Measurements from ENCODE around the gene LEFTY1.
A peak's percentile ranks its signal among the peaks of the same experiment; 100 is the strongest.

LEFTY1 gene

DNA sequence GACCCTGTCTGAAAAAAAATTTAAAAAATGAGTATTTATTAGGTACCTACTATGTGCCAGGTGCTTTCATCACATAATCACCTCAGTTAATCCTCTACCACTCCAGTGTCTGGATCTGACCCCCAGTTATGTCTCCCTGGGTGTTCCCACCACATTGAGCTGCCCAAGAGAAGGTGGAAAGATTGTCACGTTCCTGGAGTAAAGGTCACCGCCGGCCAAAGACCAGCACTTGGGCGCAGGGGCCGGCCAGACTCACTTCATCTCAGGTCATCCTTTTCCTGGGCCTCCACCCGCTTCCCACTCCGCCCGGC lies 34.4 kb upstream of the LEFTY1 start:
- Mint-ChIP-seq H3K36me3 (peaks cover 12% of the 10 kb centered on the region), H3K4me1 (peaks cover 5% of the 10 kb centered on the region)

DNA sequence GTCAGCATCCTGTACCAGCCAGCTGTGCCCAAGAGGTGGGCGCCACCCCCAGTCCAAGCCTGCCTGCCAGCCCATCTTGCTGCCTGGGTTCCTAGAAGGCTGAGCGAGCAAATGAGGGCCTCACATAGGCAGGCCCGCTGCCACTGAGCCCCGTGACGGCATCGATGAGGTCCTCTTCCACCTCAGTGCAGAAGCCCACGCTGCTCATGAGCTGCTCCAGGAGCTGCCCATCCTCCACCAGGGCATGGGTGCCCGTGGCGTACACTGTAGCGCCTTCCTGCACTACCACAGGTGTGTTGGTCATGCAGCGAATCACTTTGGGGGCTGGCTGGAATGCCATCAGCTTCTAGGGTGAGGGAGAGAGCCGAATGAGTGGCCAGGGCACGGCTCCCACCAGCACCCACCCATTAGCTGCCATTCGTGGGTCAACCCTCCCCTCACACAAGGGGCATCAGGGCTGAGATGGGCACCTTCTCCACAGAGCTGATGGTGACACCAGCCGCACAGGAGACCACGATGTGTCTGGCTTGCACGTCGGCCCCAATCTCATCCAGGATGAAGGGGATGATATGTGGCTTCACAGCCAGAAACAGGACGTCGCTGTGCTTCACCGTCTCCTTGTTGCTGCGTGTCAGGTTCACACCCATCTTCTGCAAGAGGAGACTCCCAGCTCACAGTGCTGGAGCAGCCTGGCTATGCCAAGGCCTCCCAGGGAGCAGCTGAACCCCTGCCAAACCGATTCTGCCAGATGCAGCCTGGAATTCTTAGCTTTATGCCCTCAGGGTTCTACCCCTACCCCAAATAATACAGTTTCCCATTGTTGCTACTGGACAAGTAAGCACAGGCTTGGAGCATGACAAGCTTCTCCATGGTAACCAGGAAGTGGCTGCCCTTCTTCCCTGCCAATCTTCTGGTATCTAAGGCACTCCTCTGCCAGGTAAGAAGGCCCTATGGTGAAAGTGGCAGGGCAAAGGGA lies 33.1 kb upstream of the LEFTY1 start:
- Mint-ChIP-seq H3K27me3 (no peaks in the 10 kb centered on the region), H3K4me3 (peak overlapping the region; percentile 61), H3K27ac (peak overlapping the region; percentile 38), H3K9me3 (no peaks in the 10 kb centered on the region), H3K4me1 (peaks cover 5% of the 10 kb centered on the region), H3K36me3 (peaks cover 19% of the 10 kb centered on the region)
- ATAC-seq (ENCODE audit: low read depth) = no peak
- no peak for DNase-seq (ENCODE audit: low spot score in 2 of 2)

More for the DNA sequence above, 34.4 kb upstream of the LEFTY1 start:
- peak overlapping the region; percentile 95 for H3K27ac Mint-ChIP-seq
- DNase-seq (ENCODE audit: low spot score in 2 of 2) (no peak), ATAC-seq (ENCODE audit: low read depth) (no peak)
- H3K27me3 Mint-ChIP-seq = no peaks in the 10 kb centered on the region
- no peaks in the 10 kb centered on the region for H3K9me3 Mint-ChIP-seq
- H3K4me3 Mint-ChIP-seq = peak overlapping the region; percentile 97

- DNase-seq (ENCODE audit: low spot score in 2 of 2) = no peak
- Mint-ChIP-seq H3K27ac (no peak overlapping the region), H3K27me3 (no peaks in the 10 kb centered on the region), H3K9me3 (no peaks in the 10 kb centered on the region), H3K36me3 (peaks cover 21% of the 10 kb centered on the region), H3K4me3 (no peak overlapping the region), H3K4me1 (peaks cover 5% of the 10 kb centered on the region)
- no peak for ATAC-seq (ENCODE audit: low read depth)
Observed at GRCh38 chr1:225919906-225920305, 31.0 kb upstream of the LEFTY1 start.

- Mint-ChIP-seq H3K4me1 (peaks cover 5% of the 10 kb centered on the region), H3K27me3 (no peaks in the 10 kb centered on the region), H3K27ac (no peak overlapping the region), H3K4me3 (no peak overlapping the region), H3K9me3 (no peaks in the 10 kb centered on the region), H3K36me3 (peaks cover 21% of the 10 kb centered on the region)
- no peak for ATAC-seq (ENCODE audit: low read depth)
- no peak for DNase-seq (ENCODE audit: low spot score in 2 of 2)
Observed at GRCh38 chr1:225918280-225918679, 29.3 kb upstream of the LEFTY1 start.

DNA sequence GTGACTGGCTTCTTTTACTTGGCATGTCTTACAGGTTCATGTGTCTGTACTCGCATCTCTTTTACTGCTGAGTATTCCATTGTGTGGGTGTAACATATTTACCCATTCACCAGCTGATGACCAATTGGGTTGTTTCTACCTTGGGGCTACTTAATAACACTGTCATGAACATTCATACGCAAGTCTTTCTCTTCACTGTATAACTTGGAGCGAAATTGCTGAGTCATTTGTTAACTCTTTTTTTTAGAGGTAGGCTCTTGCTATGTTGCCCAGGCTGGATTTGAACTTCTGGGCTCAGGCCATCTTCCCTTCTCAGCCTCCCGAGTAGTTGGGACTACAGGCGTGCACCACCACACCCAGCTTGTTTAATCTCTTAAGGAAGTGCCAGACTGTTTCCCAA lies 28.6 kb upstream of the LEFTY1 start:
- no peak overlapping the region for H3K4me3 Mint-ChIP-seq
- no peaks in the 10 kb centered on the region for H3K9me3 Mint-ChIP-seq
- ATAC-seq (ENCODE audit: low read depth) (no peak), DNase-seq (ENCODE audit: low spot score in 2 of 2) (no peak)
- H3K27me3 Mint-ChIP-seq = no peaks in the 10 kb centered on the region
- peaks cover 21% of the 10 kb centered on the region for H3K36me3 Mint-ChIP-seq
- H3K4me1 Mint-ChIP-seq = no peaks in the 10 kb centered on the region
- H3K27ac Mint-ChIP-seq = no peak overlapping the region

GRCh38 chr1:225917101-225917500 lies 28.2 kb upstream of the LEFTY1 start:
- H3K36me3 Mint-ChIP-seq = peaks cover 21% of the 10 kb centered on the region
- no peaks in the 10 kb centered on the region for H3K27me3 Mint-ChIP-seq
- ATAC-seq (ENCODE audit: low read depth) (no peak), DNase-seq (ENCODE audit: low spot score in 2 of 2) (no peak)
- H3K4me3 Mint-ChIP-seq = no peak overlapping the region
- no peaks in the 10 kb centered on the region for H3K9me3 Mint-ChIP-seq
- H3K4me1 Mint-ChIP-seq = no peaks in the 10 kb centered on the region
- H3K27ac Mint-ChIP-seq = no peak overlapping the region

DNA sequence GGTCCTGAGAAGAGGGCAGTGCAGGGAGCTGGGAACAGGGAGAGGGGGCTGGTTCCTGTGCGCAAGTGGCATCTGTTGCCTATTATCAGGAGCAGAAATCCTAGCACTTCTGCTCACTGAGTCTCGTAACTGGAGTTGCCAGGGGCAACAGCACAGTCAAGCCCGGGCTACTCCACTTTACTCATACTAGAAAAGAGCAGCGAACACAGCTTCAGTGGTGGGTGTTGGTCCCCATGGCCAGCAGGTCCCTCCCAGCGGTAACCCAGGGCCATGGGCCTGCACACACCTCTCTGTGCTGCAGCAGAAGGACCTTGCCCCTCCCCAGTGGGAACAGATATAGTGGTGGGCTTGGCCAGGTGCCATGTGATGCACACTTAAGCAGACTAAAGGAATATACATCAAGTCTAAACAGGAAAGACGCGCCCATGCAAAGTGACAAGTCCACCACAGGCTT lies 26.6 kb upstream of the LEFTY1 start:
- H3K27me3 Mint-ChIP-seq = no peaks in the 10 kb centered on the region
- H3K4me1 Mint-ChIP-seq = peaks cover 5% of the 10 kb centered on the region
- ATAC-seq (ENCODE audit: low read depth) = no peak
- peaks cover 16% of the 10 kb centered on the region for H3K36me3 Mint-ChIP-seq
- no peaks in the 10 kb centered on the region for H3K9me3 Mint-ChIP-seq
- no peak overlapping the region for H3K27ac Mint-ChIP-seq
- no peak overlapping the region for H3K4me3 Mint-ChIP-seq
- DNase-seq (ENCODE audit: low spot score in 2 of 2) = no peak

DNA sequence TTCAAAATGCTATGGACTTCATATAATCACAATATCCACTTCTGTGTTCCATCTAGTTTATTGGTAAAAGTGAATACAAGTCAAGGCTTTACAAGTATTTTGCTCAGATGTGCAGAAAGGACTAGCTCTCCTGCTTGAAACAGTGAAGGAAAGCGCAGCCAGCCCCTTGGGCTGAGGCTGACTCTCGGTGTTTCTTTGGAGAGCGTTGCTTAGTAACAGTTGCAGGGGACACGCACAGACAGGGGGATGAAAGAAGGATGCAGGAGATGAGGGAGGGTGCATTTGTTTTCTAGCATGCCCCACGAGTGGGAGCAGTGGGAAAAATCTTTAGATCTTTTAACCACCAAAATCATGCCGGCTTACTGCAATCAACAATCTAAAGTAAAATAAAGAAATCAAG lies 26.0 kb upstream of the LEFTY1 start:
- ATAC-seq (ENCODE audit: low read depth) (no peak), DNase-seq (ENCODE audit: low spot score in 2 of 2) (no peak)
- H3K27ac Mint-ChIP-seq = no peak overlapping the region
- no peaks in the 10 kb centered on the region for H3K27me3 Mint-ChIP-seq
- no peaks in the 10 kb centered on the region for H3K9me3 Mint-ChIP-seq
- peaks cover 14% of the 10 kb centered on the region for H3K36me3 Mint-ChIP-seq
- peaks cover 11% of the 10 kb centered on the region for H3K4me1 Mint-ChIP-seq
- H3K4me3 Mint-ChIP-seq = no peak overlapping the region

DNA sequence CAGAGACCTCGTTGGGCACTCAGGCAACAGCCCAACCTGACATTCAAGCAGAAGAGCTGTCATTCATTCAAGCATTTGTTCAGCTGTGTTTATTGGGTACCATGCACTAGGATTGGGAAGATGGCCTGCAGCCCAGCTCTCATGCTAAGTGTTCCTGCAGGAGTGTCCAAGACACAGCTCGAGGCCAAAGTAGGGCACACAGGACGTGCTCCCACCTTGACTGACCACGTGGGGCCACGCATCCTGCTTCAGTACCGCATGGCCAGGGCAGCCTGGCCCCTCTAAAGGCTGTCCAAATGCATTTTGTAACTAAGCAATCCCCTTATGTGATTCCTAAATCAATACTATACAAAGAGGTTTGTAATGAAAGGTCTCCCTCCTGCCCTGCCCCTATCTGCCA lies 25.4 kb upstream of the LEFTY1 start:
- ATAC-seq (ENCODE audit: low read depth) = no peak
- Mint-ChIP-seq H3K4me1 (peaks cover 16% of the 10 kb centered on the region), H3K9me3 (no peaks in the 10 kb centered on the region), H3K27ac (no peak overlapping the region), H3K27me3 (no peaks in the 10 kb centered on the region), H3K4me3 (no peak overlapping the region), H3K36me3 (peaks cover 10% of the 10 kb centered on the region)
- no peak for DNase-seq (ENCODE audit: low spot score in 2 of 2)

GRCh38 chr1:225911191-225912130 lies 22.5 kb upstream of the LEFTY1 start:
- H3K4me3 Mint-ChIP-seq = peak overlapping the region; percentile 10
- no peak overlapping the region for H3K27ac Mint-ChIP-seq
- DNase-seq (ENCODE audit: low spot score in 2 of 2) = peak; percentile 74 to 80
- H3K4me1 Mint-ChIP-seq = peaks cover 17% of the 10 kb centered on the region
- no peaks in the 10 kb centered on the region for H3K9me3 Mint-ChIP-seq
- no peaks in the 10 kb centered on the region for H3K27me3 Mint-ChIP-seq
- peak; percentile 93 for ATAC-seq (ENCODE audit: low read depth)
- no peaks in the 10 kb centered on the region for H3K36me3 Mint-ChIP-seq

- H3K27me3 Mint-ChIP-seq = no peaks in the 10 kb centered on the region
- peaks cover 22% of the 10 kb centered on the region for H3K4me1 Mint-ChIP-seq
- H3K27ac Mint-ChIP-seq = peak overlapping the region; percentile 86
- H3K36me3 Mint-ChIP-seq = no peaks in the 10 kb centered on the region
- ATAC-seq (ENCODE audit: low read depth) (no peak), DNase-seq (ENCODE audit: low spot score in 2 of 2) (no peak)
- no peak overlapping the region for H3K4me3 Mint-ChIP-seq
- H3K9me3 Mint-ChIP-seq = no peaks in the 10 kb centered on the region
Observed at GRCh38 chr1:225909477-225909876, 20.5 kb upstream of the LEFTY1 start.

DNA sequence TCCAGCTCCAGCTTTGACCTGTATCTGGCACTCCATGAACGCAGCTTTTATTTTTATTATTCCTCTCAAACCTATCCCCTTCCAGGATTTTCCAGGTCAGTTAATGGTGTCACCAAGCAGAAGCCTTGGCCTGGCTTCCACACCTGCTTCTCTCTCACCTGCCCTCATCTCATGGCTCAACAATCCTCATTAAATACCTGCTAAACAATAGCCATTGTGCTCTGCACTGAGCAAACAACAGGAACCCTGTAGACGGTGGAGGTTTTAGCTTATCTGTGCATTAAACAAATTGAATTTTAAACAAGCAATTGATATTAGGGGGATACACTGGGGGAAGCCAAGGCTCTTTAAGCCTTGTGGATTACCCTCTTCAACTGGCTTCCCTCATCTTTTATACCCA lies 19.8 kb upstream of the LEFTY1 start:
- H3K27ac Mint-ChIP-seq = no peak overlapping the region
- H3K27me3 Mint-ChIP-seq = no peaks in the 10 kb centered on the region
- peaks cover 2% of the 10 kb centered on the region for H3K9me3 Mint-ChIP-seq
- no peaks in the 10 kb centered on the region for H3K36me3 Mint-ChIP-seq
- no peak overlapping the region for H3K4me3 Mint-ChIP-seq
- peaks cover 25% of the 10 kb centered on the region for H3K4me1 Mint-ChIP-seq
- DNase-seq (ENCODE audit: low spot score in 2 of 2) (no peak), ATAC-seq (ENCODE audit: low read depth) (no peak)

DNA sequence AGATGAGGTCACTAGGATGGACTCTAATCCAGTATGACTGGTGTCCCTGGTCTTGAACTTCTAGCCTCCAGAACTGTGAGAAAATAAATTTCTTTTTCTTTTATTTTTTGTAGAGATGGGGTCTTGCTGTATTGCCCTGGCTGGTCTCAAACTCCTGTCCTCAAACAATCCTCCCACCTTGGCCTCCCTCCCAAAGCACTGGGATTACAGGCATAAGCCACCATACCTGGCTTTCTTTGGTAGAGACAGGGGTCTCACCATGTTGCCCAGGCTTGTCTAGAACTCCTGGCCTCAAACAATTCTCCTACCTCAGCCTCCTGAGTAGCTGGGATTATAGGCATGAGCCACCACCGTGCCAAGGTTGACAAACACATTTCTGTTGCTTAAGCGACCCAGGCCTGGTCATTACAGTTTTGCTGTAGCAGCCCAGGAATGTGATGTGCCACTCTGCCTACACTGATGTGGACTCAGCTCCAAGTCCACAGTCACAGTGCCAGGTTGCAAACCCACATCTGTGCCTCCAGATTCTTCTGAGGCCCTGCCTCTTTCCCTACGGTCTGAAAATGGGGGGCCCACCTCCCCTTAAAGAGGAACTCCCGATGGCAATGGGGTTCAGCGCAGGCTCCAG lies 19.2 kb upstream of the LEFTY1 start:
- Mint-ChIP-seq H3K27ac (peak overlapping the region; percentile 22), H3K4me3 (no peak overlapping the region), H3K4me1 (peaks cover 25% of the 10 kb centered on the region), H3K36me3 (no peaks in the 10 kb centered on the region), H3K9me3 (peaks cover 4% of the 10 kb centered on the region), H3K27me3 (no peaks in the 10 kb centered on the region)
- no peak for ATAC-seq (ENCODE audit: low read depth)
- DNase-seq (ENCODE audit: low spot score in 2 of 2) = no peak

- Mint-ChIP-seq H3K27ac (no peak overlapping the region), H3K27me3 (no peaks in the 10 kb centered on the region), H3K9me3 (peaks cover 4% of the 10 kb centered on the region), H3K4me1 (peaks cover 25% of the 10 kb centered on the region), H3K4me3 (no peak overlapping the region), H3K36me3 (no peaks in the 10 kb centered on the region)
- DNase-seq (ENCODE audit: low spot score in 2 of 2) = no peak
- no peak for ATAC-seq (ENCODE audit: low read depth)
Observed at GRCh38 chr1:225907341-225907740, 18.4 kb upstream of the LEFTY1 start.

All from memory B cell (primary cell).